ENCODE measurements around the gene STOX1.
"Not testable (repeated sequence)": the region's sequence is repeated elsewhere in the genome, so short reads cannot be mapped to it uniquely, and the experiment has no call there.

Gene STOX1

DNA sequence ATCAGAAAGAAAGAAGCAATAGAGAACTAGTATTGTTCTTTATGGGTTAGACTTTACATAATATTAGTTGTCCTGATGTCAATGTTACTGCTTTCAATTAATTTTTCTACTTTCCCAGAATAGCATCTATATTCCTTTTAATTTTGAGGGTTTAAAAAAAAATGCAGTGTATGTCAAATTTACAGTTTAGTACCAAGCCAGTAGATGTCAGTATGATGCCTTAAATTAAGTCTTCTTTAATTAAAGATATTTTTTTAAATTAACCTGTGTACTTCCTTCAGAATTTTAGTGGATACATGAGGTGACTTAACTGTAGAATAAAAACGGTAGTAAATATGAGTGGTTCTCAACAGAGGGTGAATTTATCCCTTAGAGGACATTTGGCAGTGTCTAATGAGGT, 35.2 kb upstream of the STOX1 start:
- TF ChIP-seq, protein P1, sequence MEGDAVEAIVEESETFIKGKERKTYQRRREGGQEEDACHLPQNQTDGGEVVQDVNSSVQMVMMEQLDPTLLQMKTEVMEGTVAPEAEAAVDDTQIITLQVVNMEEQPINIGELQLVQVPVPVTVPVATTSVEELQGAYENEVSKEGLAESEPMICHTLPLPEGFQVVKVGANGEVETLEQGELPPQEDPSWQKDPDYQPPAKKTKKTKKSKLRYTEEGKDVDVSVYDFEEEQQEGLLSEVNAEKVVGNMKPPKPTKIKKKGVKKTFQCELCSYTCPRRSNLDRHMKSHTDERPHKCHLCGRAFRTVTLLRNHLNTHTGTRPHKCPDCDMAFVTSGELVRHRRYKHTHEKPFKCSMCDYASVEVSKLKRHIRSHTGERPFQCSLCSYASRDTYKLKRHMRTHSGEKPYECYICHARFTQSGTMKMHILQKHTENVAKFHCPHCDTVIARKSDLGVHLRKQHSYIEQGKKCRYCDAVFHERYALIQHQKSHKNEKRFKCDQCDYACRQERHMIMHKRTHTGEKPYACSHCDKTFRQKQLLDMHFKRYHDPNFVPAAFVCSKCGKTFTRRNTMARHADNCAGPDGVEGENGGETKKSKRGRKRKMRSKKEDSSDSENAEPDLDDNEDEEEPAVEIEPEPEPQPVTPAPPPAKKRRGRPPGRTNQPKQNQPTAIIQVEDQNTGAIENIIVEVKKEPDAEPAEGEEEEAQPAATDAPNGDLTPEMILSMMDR (IDR thresholded peaks at IDR 0.05; ENCODE audit: low read depth, low read length), result no peak
- H3K36me3 ChIP-seq, result peaks cover 84% of the 10 kb centered on the region
- H3K9me3 ChIP-seq (ENCODE audit: severe bottlenecking), result no peaks in the 10 kb centered on the region
- no peak overlapping the region for H3K4me3 ChIP-seq (ENCODE audit: low read depth, low read length)
- no peak for DNase-seq
- no peak overlapping the region for H3K27ac ChIP-seq
- no peaks in the 10 kb centered on the region for H3K27me3 ChIP-seq (ENCODE audit: insufficient read depth, low read depth, severe bottlenecking)

DNA sequence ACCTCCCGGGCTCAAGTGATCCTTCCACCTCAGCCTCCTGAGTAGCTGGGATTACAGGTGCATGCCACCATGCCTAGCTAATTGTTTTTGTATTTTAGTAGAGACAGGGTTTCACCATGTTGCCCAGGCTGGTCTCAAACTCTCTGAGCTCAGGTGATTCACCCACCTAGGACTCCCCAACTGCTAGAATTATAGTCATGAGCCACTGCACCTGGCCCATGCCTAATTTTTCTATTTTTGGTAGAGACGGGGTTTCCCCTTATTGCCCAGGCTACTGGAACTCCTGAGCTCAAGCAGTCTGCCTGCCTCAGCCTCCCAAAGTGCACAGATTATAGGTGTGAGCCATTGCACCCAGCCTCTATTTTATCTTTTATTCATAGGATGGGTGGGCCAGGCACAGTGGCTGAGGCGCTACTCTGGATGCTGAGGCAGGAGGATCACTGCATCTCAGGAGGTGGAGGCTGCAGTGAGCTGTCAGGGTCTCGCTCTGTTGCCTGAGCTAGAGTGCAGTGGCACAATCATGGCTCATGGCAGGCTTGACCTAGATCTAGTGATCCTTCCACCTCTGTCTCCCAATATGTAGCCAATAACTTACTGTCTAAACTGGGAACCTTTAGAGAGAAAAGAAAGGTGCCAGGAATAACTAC, 31.3 kb upstream of the STOX1 start:
- H3K36me3 ChIP-seq, result peaks cover 57% of the 10 kb centered on the region
- TF ChIP-seq, protein P1 (IDR thresholded peaks at IDR 0.05; ENCODE audit: low read depth, low read length), result no peak
- H3K27ac ChIP-seq, result no peak overlapping the region
- DNase-seq, result no peak
- no peak overlapping the region for H3K4me3 ChIP-seq (ENCODE audit: low read depth, low read length)
- no peaks in the 10 kb centered on the region for H3K27me3 ChIP-seq (ENCODE audit: insufficient read depth, low read depth, severe bottlenecking)
- H3K9me3 ChIP-seq (ENCODE audit: severe bottlenecking), result no peaks in the 10 kb centered on the region

DNA sequence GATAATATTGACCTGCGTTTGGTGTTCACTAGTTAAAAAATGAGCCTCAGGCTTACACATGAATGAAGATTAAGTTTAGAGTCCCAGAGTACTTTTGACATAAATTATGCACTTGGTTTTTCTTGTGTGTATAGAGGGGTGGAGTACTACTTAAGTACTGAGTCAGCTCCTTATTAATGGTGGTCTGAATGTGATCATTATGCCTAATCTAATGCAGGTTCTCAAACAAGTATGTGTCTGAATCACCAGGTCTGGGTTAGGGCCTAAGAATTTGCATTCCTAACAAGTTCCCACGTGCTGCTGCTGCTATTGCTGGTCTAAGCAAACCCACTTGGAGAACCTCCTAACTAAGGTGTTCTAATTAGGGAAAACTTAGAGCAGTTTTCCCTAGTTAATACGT, 30.7 kb upstream of the STOX1 start:
- no peaks in the 10 kb centered on the region for H3K27me3 ChIP-seq (ENCODE audit: insufficient read depth, low read depth, severe bottlenecking)
- no peak for DNase-seq
- H3K27ac ChIP-seq, result no peak overlapping the region
- no peaks in the 10 kb centered on the region for H3K9me3 ChIP-seq (ENCODE audit: severe bottlenecking)
- TF ChIP-seq, protein P1 (IDR thresholded peaks at IDR 0.05; ENCODE audit: low read depth, low read length), result no peak
- peaks cover 54% of the 10 kb centered on the region for H3K36me3 ChIP-seq
- H3K4me3 ChIP-seq (ENCODE audit: low read depth, low read length), result no peak overlapping the region

DNA sequence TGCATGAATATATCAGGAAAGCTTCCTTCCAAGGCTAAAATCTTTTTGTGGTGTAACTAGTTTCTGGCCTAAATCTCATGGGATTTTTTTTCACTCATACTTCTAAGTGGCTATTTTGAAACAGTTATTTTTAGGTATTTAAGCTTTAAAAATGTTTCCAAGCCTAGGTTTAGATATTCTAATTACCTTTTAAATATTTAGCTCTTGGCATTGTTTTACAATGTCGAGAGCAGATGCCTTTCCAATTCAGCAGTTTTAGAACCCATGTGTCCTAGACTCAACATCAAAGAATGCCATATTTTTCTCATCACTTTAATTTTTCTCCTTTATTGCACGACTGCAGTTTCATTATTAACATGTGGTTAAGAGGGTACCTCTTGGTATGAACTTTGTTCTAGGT, 27.1 kb upstream of the STOX1 start:
- TF ChIP-seq, protein P1 (IDR thresholded peaks at IDR 0.05; ENCODE audit: low read depth, low read length), result no peak
- Histone ChIP-seq H3K27me3 (ENCODE audit: insufficient read depth, low read depth, severe bottlenecking) (no peaks in the 10 kb centered on the region), H3K27ac (no peak overlapping the region), H3K36me3 (peaks cover 27% of the 10 kb centered on the region), H3K9me3 (ENCODE audit: severe bottlenecking) (no peaks in the 10 kb centered on the region), H3K4me3 (ENCODE audit: low read depth, low read length) (no peak overlapping the region)
- DNase-seq, result no peak

DNA sequence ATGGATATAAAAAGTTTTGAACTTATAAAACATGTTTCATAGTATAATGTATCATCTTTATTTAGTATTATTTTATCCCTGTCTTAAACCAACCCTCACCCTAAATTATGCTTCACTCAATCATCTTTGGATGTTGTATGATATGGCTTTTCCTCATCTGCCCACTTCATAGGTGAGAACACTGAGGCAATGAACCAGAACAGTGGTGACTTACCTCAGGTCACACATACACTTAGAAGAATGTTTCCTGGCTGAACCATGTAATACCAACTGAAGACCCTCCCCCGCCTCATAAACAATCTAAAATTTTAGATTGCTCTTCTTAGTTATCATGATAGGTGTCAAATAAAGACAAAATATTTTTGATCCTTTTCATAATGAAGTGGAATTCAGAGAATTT, 22.6 kb upstream of the STOX1 start:
- no peak for DNase-seq
- Histone ChIP-seq H3K27me3 (ENCODE audit: insufficient read depth, low read depth, severe bottlenecking) (no peaks in the 10 kb centered on the region), H3K36me3 (no peaks in the 10 kb centered on the region), H3K9me3 (ENCODE audit: severe bottlenecking) (no peaks in the 10 kb centered on the region), H3K27ac (no peak overlapping the region), H3K4me3 (ENCODE audit: low read depth, low read length) (no peak overlapping the region)
- TF ChIP-seq, protein P1 (IDR thresholded peaks at IDR 0.05; ENCODE audit: low read depth, low read length), result no peak

DNA sequence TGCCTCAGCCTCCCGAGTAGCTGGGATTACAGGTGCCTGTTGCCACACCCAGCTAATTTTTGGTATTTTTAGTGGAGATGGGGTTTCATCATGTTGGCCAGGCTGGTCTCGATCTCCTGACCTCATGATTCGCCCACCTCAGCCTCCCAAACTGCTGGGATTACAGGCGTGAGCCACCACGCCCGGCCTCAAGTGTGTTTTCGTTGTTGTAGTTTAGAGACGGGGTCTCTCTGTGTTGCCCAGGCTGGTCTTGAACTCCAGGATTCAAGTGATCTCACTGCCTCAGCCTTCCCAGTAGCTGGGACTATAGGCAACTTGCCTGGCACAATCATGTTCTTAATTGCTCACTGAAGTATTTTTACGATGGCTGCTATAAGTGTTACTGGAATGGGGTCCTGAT, 16.5 kb upstream of the STOX1 start:
- not testable (repeated sequence) for H3K4me3 ChIP-seq (ENCODE audit: low read depth, low read length); H3K27me3 ChIP-seq (ENCODE audit: insufficient read depth, low read depth, severe bottlenecking); H3K9me3 ChIP-seq (ENCODE audit: severe bottlenecking); H3K27ac ChIP-seq; DNase-seq; H3K36me3 ChIP-seq

Measured in WERI-Rb-1 (cell line).